ENCODE data around the gene RGS16. TPM values are rescaled to one million over a fixed set of nuclear protein-coding genes. Genes with fewer than 3 reads are reported as not detected.

Gene RGS16
- total and polyA plus RNA-seq, 2 of the 13 experiments (the other 11 are each of a cell fraction or from before 2014, with no cell fraction given) = not detected

- TF ChIP-seq ZNF513 (CRISPR knock-in tag; conservative IDR thresholded peaks at IDR 0.05) (no peak), ZNF576 (CRISPR knock-in tag; IDR thresholded peaks at IDR 0.05) (no peak), ZNF350 (CRISPR knock-in tag; IDR thresholded peaks at IDR 0.05; ENCODE audit: borderline replicate concordance, low read depth) (no peak), ZNF30 (CRISPR knock-in tag; IDR thresholded peaks at IDR 0.05) (no peak), GMEB2 (CRISPR knock-in tag; IDR thresholded peaks at IDR 0.05; ENCODE audit: low read depth) (no peak), KAT8 (CRISPR knock-in tag; IDR thresholded peaks at IDR 0.05) (no peak), ZBTB3 (CRISPR knock-in tag; IDR thresholded peaks at IDR 0.05; ENCODE audit: borderline replicate concordance, low read depth) (no peak), ARID2 (CRISPR knock-in tag; IDR thresholded peaks at IDR 0.05; ENCODE audit: borderline replicate concordance) (no peak), HNF4G (IDR thresholded peaks at IDR 0.05; ENCODE audit: borderline replicate concordance, low read depth, low read length) (no peak), HNF4G (CRISPR knock-in tag; IDR thresholded peaks at IDR 0.05; ENCODE audit: borderline replicate concordance, low read depth) (no peak), ZSCAN29 (CRISPR knock-in tag; conservative IDR thresholded peaks at IDR 0.05) (no peak), ZNF790 (CRISPR knock-in tag; IDR thresholded peaks at IDR 0.05; ENCODE audit: borderline replicate concordance) (no peak), MXD4 (CRISPR knock-in tag; IDR thresholded peaks at IDR 0.05) (no peak)
Observed at GRCh38 chr1:182598296-182598695, 5.9 kb downstream of the RGS16 start (continued).
